Uterus (tissue), 4 donors: Measurements from ENCODE around the gene PHYKPL. TPM values are rescaled to one million over a fixed set of nuclear protein-coding genes. Genes with fewer than 3 reads are reported as not detected.

Experiments used
- DNase-seq, 2 donors: peaks; one replicate each; pipeline ENCODE4 v3.0.0-alpha.2; 2019 to 2020
- H3K27ac ChIP-seq, 2 donors: fragments of 200-600 bp; sonication (generic); 1 replicate in 1 of 2; 2 replicates in 1 of 2; pipeline ENCODE4 v1.5.1; 2016 to 2018
- H3K27me3 ChIP-seq, 2 donors: fragments of 200-600 bp; sonication (generic); one replicate each; pipeline ENCODE4 v1.5.1; 2018 to 2019; ENCODE audit warnings: control low read depth in 1 of 2
- H3K36me3 ChIP-seq, 2 donors: fragments of 200-600 bp; sonication (generic); one replicate each; pipeline ENCODE4 v1.5.1; 2019; ENCODE audit warnings: control low read depth in 1 of 2
- H3K4me1 ChIP-seq, 2 donors: fragments of 200-600 bp; sonication (generic); one replicate each; pipeline ENCODE4 v1.5.1; 2018 to 2019; ENCODE audit warnings: control low read depth in 1 of 2
- H3K4me3 ChIP-seq, 2 donors: fragments of 200-600 bp; sonication (generic); 1 replicate in 1 of 2; 2 replicates in 1 of 2; pipeline ENCODE4 v1.5.1; 2018 to 2019; ENCODE audit warnings: mild to moderate bottlenecking in 1 of 2
- H3K9me3 ChIP-seq, 2 donors: fragments of 200-600 bp; sonication (generic); one replicate each; pipeline ENCODE4 v1.5.1; 2019; ENCODE audit warnings: control low read depth in 1 of 2
- CTCF ChIP-seq, 4 experiments: fragments of 200-600 bp in 2 of 4; fragments of 450-650 bp in 2 of 4; sonication (generic) in 2 of 4; IDR thresholded peaks; one replicate each; pipeline ENCODE4 v1.5.1; 2016 to 2019; ENCODE audit warnings: antibody characterized with exemption in 4 of 4, mild to moderate bottlenecking in 2 of 4, moderate library complexity in 1 of 4
- POLR2A ChIP-seq, 2 donors: fragments of 450-650 bp; IDR thresholded peaks; one replicate each; pipeline ENCODE4 v1.6.1; 2016; ENCODE audit warnings: antibody characterized with exemption in 2 of 2, mild to moderate bottlenecking in 1 of 2, moderate library complexity in 1 of 2
- intact Hi-C: fragments of 100-400 bp; cut with DNase I; formaldehyde crosslinking; loops from one replicate; pipeline ENCODE4 v1.15.1; 2023; ENCODE audit warnings: low total_unique reads
- total RNA-seq, 4 donors: library from RNA; depleted of rRNA in 3 of 4; stranded (reverse); fragments of >200 nt in 3 of 4; gene quantifications; one replicate each; pipeline versions ENCODE4 v1.1.0 to v1.2.4, GENCODE V29; 2014 to 2023
- donor health status: DM: yes; HTN: yes; CAD: no.

The PHYKPL gene
- total RNA-seq, 4 donors from 2014 or later = 41.5 to 129 (median 89.9) TPM

DNA sequence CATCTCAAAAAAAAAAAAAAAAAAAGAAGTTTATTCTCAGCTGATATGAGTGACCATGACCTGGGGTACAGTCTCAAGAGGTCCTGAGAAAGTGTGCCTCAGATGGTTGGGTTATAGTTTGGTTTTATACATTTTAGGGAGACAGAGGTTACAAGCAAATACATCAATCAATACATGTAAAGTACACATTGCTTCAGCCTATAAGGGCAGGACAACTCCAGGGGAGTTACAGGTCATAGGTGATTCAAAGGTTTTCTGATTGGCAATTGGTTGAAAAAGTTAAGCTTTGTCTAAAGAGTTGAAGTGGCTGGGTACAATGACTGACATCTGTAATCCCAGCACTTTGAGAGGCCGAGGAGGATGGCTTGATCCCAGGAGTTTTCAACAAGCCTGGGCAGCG lies 43.2 kb downstream of the PHYKPL start:
- TF ChIP-seq POLR2A (IDR thresholded peaks at IDR 0.05) = no peak
- no peak for TF ChIP-seq CTCF (IDR thresholded peaks at IDR 0.05)
- Histone ChIP-seq H3K36me3 (no peaks in the 10 kb centered on the region), H3K27me3 (no peaks in the 10 kb centered on the region), H3K27ac (no peak overlapping the region), H3K4me1 (no peaks in the 10 kb centered on the region), H3K9me3 (no peaks in the 10 kb centered on the region), H3K4me3 (no peak overlapping the region)
- intact Hi-C loops = no loop called here
- DNase-seq = no peak

- H3K27ac ChIP-seq = no peak within 1 kb of the TSS
- no peaks in the 10 kb centered on the region for H3K4me1 ChIP-seq
- H3K27me3 ChIP-seq = no peaks in the 10 kb centered on the region
- DNase-seq = no peak
- no peak within 1 kb of the TSS for H3K4me3 ChIP-seq
- TF ChIP-seq CTCF (IDR thresholded peaks at IDR 0.05) = no peak
- TF ChIP-seq POLR2A (IDR thresholded peaks at IDR 0.05) = no peak
- no peaks in the 10 kb centered on the region for H3K36me3 ChIP-seq
- no peaks in the 10 kb centered on the region for H3K9me3 ChIP-seq
- intact Hi-C loops = no loop called here
Observed at GRCh38 chr5:178187014-178187413, 45.6 kb downstream of the PHYKPL start, which contains the start of gene GMCL2. TSS of gene GMCL2 (minus strand) at chr5:178187371. CDS start at chr5:178187299, 72 bp downstream.

GRCh38 chr5:178186427-178186826 lies 46.2 kb downstream of the PHYKPL start:
- DNase-seq = no peak
- TF ChIP-seq POLR2A (IDR thresholded peaks at IDR 0.05) = no peak
- TF ChIP-seq CTCF (IDR thresholded peaks at IDR 0.05) = no peak
- Histone ChIP-seq H3K27ac (no peak overlapping the region), H3K4me1 (no peaks in the 10 kb centered on the region), H3K27me3 (no peaks in the 10 kb centered on the region), H3K9me3 (no peaks in the 10 kb centered on the region), H3K36me3 (no peaks in the 10 kb centered on the region), H3K4me3 (no peak overlapping the region)
- intact Hi-C loops = no loop called here

DNA sequence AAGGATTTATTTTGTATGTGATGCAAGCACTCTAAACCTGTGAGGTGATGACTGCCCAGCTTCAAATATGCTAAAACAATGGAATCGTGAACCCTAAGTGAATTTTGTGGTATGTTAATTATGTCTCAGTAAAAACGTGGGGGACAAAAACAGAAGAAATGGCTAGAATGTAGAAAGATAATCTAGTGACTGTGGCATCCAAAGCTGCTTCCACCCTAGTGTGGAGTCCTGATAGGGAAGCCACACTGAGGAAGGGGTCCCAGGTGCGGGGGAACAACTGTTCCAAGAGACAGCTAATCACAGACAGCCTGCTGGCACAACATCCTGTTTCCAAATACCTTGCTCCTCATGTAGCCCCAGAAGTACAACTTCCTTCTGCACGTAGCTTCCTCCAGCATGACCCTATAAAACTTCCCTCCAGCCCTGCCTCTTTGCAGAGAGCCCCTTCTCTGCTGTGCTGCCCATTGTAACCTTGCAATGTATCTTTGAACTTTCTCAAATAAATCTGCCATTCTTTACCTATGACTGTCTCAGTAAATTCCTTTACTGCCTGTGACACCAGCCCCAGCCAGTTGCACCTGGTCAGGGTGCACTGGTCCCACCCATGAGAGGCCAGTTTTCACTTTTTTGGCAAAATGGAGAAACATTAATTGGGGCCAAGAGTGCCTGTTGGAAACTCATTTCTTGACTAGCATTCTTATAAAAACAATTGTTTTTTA lies 50.3 kb downstream of the PHYKPL start:
- intact Hi-C loops = no loop called here
- H3K9me3 ChIP-seq = no peaks in the 10 kb centered on the region
- H3K4me3 ChIP-seq = no peak overlapping the region

More for the DNA sequence above, 50.3 kb downstream of the PHYKPL start:
- H3K36me3 ChIP-seq = no peaks in the 10 kb centered on the region
- DNase-seq = no peak
- no peak overlapping the region for H3K27ac ChIP-seq
- no peaks in the 10 kb centered on the region for H3K27me3 ChIP-seq
- no peak for TF ChIP-seq CTCF (IDR thresholded peaks at IDR 0.05)
- TF ChIP-seq POLR2A (IDR thresholded peaks at IDR 0.05) = no peak
- H3K4me1 ChIP-seq = no peaks in the 10 kb centered on the region
